Tibial nerve (tissue), 3 donors: ENCODE data around the gene INPPL1.

Experiments used
- CTCF ChIP-seq, 5 experiments: fragments of 200-600 bp in 3 of 5; fragments of 450-650 bp in 2 of 5; sonication (generic) in 3 of 5; IDR thresholded peaks; one replicate each; pipeline ENCODE4 v1.5.1; 2016 to 2019; ENCODE audit warnings: antibody characterized with exemption in 5 of 5, mild to moderate bottlenecking in 3 of 5, moderate library complexity in 2 of 5
- POLR2A ChIP-seq, 2 donors: fragments of 450-650 bp; IDR thresholded peaks; one replicate each; pipeline ENCODE4 v1.6.1; 2017; ENCODE audit warnings: antibody characterized with exemption in 2 of 2, mild to moderate bottlenecking in 2 of 2, moderate library complexity in 2 of 2

- no peak for TF ChIP-seq CTCF (IDR thresholded peaks at IDR 0.05)
- TF ChIP-seq POLR2A (IDR thresholded peaks at IDR 0.05): no peak
These were observed 6.3 kb downstream of the INPPL1 start for GRCh38 chr11:72230764-72231365.
